ENCODE measurements around the gene SETD7. TPM values are rescaled to one million over a fixed set of nuclear protein-coding genes. Genes with fewer than 3 reads are reported as not detected.
A peak's percentile ranks its signal among the peaks of the same experiment; 100 is the strongest.

Gene SETD7
- total and polyA plus RNA-seq, 12 donors, result 7.4 to 49.1 (median 41.5) TPM

- H3K4me3 ChIP-seq, result no peak overlapping the region
- H3K4me1 ChIP-seq (replicated peaks in 1 of 2), result peaks cover 23 to 41% of the 10 kb centered on the region in 2 donors
- no peaks in the 10 kb centered on the region for H3K36me3 ChIP-seq (replicated peaks in 1 of 2)
- intact Hi-C loops (cut with DNase I), result no loop called here
- no peaks in the 10 kb centered on the region for H3K27me3 ChIP-seq
- H3K9me3 ChIP-seq (replicated peaks in 1 of 3), result no peaks in the 10 kb centered on the region
- H3K27ac ChIP-seq, result no peak overlapping the region
- TF ChIP-seq POLR2A (IDR thresholded peaks at IDR 0.05), result no peak
- TF ChIP-seq CTCF (IDR thresholded peaks at IDR 0.05), result no peak
- no peak for DNase-seq
- WGBS, 4 donors, result 69 to 84% (median 77%) methylated on average over 4 of the region's 4 CpGs
These were observed 98.7 kb downstream of the SETD7 start for GRCh38 chr4:139457318-139457717.

- TF ChIP-seq POLR2A (IDR thresholded peaks at IDR 0.05) (no peak), CTCF (IDR thresholded peaks at IDR 0.05) (no peak)
- peak overlapping the region in 1 of 4 donors; percentile 74 for H3K4me3 ChIP-seq
- 56 to 71% (median 69%) methylated on average over 6 of the region's 6 CpGs for WGBS, 4 donors
- no peaks in the 10 kb centered on the region for H3K9me3 ChIP-seq (replicated peaks in 1 of 3)
- no peaks in the 10 kb centered on the region for H3K36me3 ChIP-seq (replicated peaks in 1 of 2)
- intact Hi-C loops (cut with DNase I), result no loop called here
- H3K4me1 ChIP-seq (replicated peaks in 1 of 2), result peaks cover 25 to 47% of the 10 kb centered on the region in 2 donors
- DNase-seq, result no peak
- H3K27ac ChIP-seq, result no peak overlapping the region
- H3K27me3 ChIP-seq, result no peaks in the 10 kb centered on the region
These were observed 100.9 kb downstream of the SETD7 start for GRCh38 chr4:139455126-139455538.

GRCh38 chr4:139454111-139455045 lies 101.6 kb downstream of the SETD7 start, which contains the start of gene RAB33B:
Gene RAB33B (plus strand): TSS chr4:139454121. CDS start chr4:139454196, 75 bp downstream.
- intact Hi-C loops (cut with DNase I), result no loop called here
- TF ChIP-seq CTCF (IDR thresholded peaks at IDR 0.05) (no peak), POLR2A (IDR thresholded peaks at IDR 0.05) (peak; percentile 50 to 81)
- no peak for DNase-seq
- Histone ChIP-seq H3K9me3 (replicated peaks in 1 of 3) (no peaks in the 10 kb centered on the region), H3K36me3 (replicated peaks in 1 of 2) (no peaks in the 10 kb centered on the region), H3K27me3 (no peaks in the 10 kb centered on the region), H3K27ac (peak within 1 kb of the TSS; percentile 78 to 98 (median 98)), H3K4me3 (peak within 1 kb of the TSS; percentile 49 to 82 (median 63)), H3K4me1 (replicated peaks in 1 of 2) (peaks cover 25 to 47% of the 10 kb centered on the region in 2 donors)
- WGBS, 4 donors, result 1 to 2% (median 1%) methylated on average over 19 to 46 of the region's 46 CpGs

- Histone ChIP-seq H3K27me3 (no peaks in the 10 kb centered on the region), H3K4me3 (peak overlapping the region; percentile 49 to 82 (median 63)), H3K36me3 (replicated peaks in 1 of 2) (no peaks in the 10 kb centered on the region), H3K4me1 (replicated peaks in 1 of 2) (peaks cover 25 to 47% of the 10 kb centered on the region in 2 donors), H3K9me3 (replicated peaks in 1 of 3) (no peaks in the 10 kb centered on the region), H3K27ac (peak overlapping the region; percentile 78 to 98 (median 98))
- peak; percentile 97 to 99 (median 99) for DNase-seq
- intact Hi-C loops (cut with DNase I), result no loop called here
- TF ChIP-seq POLR2A (IDR thresholded peaks at IDR 0.05) (peak; percentile 74 to 92), CTCF (IDR thresholded peaks at IDR 0.05) (peak in 1 of 6 experiments; percentile 18)
- WGBS, 4 donors, result 0 to 1% (median 0%) methylated on average over 16 to 76 of the region's 76 CpGs
These were observed 102.5 kb downstream of the SETD7 start for GRCh38 chr4:139453371-139454110.
